AG04449 (cell line): ENCODE measurements around the gene MYH1.

Experiments
- CTCF ChIA-PET: fragments of 350-600 bp; formaldehyde crosslinking; extraction: SDS; loops from one replicate; lab custom pipeline; 2021; ENCODE audit warnings: antibody characterized with exemption; lab: Yijun Ruan, JAX
- POLR2A ChIA-PET: fragments of 400-600, 350-600 bp; formaldehyde crosslinking; extraction: SDS; loops from one replicate; lab custom pipeline; 2020; ENCODE audit warnings: antibody characterized with exemption, inconsistent platforms; lab: Yijun Ruan, JAX
- DNase-seq: peaks from one replicate; pipeline ENCODE4 v3.0.0-alpha.2; 2010; ENCODE audit warnings: low read depth, low spot score
- H3K4me3 ChIP-seq: 2 replicates; pipeline ENCODE4 v1.5.1; 2011; ENCODE audit warnings: low read depth, mild to moderate bottlenecking, control low read depth, low read length
- TF ChIP-seq, protein P1 (sequence below): IDR thresholded peaks from one replicate; pipeline ENCODE4 v1.5.1; 2011; ENCODE audit warnings: mild to moderate bottlenecking, moderate library complexity, low read length, control low read depth, inconsistent platforms; ENCODE audit not compliant: insufficient read depth; ENCODE audit errors: missing control alignments

Gene MYH1

GRCh38 chr17:10499950-10500349, 18.4 kb downstream of the MYH1 start:
- no peak for DNase-seq
- H3K4me3 ChIP-seq = no peak overlapping the region
- POLR2A ChIA-PET = no interaction called here
- CTCF ChIA-PET = no interaction called here
- TF ChIP-seq, protein P1, sequence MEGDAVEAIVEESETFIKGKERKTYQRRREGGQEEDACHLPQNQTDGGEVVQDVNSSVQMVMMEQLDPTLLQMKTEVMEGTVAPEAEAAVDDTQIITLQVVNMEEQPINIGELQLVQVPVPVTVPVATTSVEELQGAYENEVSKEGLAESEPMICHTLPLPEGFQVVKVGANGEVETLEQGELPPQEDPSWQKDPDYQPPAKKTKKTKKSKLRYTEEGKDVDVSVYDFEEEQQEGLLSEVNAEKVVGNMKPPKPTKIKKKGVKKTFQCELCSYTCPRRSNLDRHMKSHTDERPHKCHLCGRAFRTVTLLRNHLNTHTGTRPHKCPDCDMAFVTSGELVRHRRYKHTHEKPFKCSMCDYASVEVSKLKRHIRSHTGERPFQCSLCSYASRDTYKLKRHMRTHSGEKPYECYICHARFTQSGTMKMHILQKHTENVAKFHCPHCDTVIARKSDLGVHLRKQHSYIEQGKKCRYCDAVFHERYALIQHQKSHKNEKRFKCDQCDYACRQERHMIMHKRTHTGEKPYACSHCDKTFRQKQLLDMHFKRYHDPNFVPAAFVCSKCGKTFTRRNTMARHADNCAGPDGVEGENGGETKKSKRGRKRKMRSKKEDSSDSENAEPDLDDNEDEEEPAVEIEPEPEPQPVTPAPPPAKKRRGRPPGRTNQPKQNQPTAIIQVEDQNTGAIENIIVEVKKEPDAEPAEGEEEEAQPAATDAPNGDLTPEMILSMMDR = no peak

DNA sequence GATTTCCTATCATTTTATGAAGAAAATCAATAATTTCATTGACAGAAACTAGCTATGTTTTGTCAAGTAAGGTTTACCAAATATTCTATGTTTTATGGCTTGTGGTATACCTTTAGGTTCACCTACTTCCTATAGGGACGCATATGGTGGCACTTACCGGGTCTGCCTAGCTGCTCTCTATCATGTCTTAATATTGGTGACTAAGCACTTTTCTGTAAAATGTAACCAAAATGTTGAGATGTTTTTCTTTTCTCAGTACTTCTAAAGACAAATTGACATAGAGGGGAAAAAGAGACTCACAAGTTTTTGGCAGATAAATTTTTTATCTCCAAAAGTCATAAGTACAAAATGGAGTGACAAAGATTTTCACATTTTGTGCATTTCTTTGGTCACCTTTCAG, 26.3 kb downstream of the MYH1 start:
- POLR2A ChIA-PET = no interaction called here
- H3K4me3 ChIP-seq = no peak overlapping the region
- DNase-seq = no peak
- TF ChIP-seq, protein P1 = no peak
- CTCF ChIA-PET = no interaction called here

- TF ChIP-seq, protein P1 = no peak
- H3K4me3 ChIP-seq = no peak overlapping the region
- ChIA-PET CTCF (no interaction called here), POLR2A (no interaction called here)
- DNase-seq = no peak
Observed at GRCh38 chr17:10482252-10482651, 36.1 kb downstream of the MYH1 start.

- ChIA-PET POLR2A (no interaction called here), CTCF (interaction anchor here (1.0 kb wide), 1 partner anchor 9 kb away, joined by 3 read pairs; the partner anchor contains the start of gene MYH4)
- TF ChIP-seq, protein P1 = no peak
- DNase-seq = no peak
- no peak overlapping the region for H3K4me3 ChIP-seq
Observed at GRCh38 chr17:10477701-10478100, 40.6 kb downstream of the MYH1 start.

DNA sequence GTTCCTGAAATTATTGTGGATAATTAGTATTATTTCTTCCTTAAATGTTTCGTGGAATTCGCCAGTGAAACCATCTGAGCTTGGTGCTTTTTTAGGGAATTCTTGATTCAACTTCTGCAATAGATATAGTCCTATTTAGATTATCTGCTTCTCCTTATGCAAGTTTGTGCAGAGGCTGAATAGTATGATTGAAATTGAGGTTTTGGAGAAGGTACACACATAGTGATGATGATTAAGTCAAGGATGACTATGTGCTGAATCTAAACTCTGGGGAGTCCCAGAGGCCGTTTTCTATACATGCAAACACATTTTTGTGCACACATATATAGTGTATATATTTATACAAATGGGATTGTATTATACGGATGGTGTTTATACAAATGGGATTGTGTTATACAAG, 43.8 kb downstream of the MYH1 start:
- no peak overlapping the region for H3K4me3 ChIP-seq
- CTCF ChIA-PET = interaction anchor here (1.0 to 1.4 kb wide), 2 partner anchors 22 to 142 kb away, joined by 3 read pairs; no protein-coding TSS in a partner anchor
- TF ChIP-seq, protein P1 = no peak
- POLR2A ChIA-PET = no interaction called here
- no peak for DNase-seq

- DNase-seq = no peak
- ChIA-PET CTCF (interaction anchor here (1.2 kb wide), 1 partner anchor 143 kb away, joined by 3 read pairs; no protein-coding TSS in a partner anchor), POLR2A (no interaction called here)
- TF ChIP-seq, protein P1 = no peak
- no peak overlapping the region for H3K4me3 ChIP-seq
Observed at GRCh38 chr17:10471858-10472257, 46.5 kb downstream of the MYH1 start.
